ENCODE results near the gene TDRD3.

Gene TDRD3

GRCh38 chr13:60418954-60419353, 21.9 kb downstream of the TDRD3 start:
- H3K27ac ChIP-seq (ENCODE audit: low read depth, low read length), result no peak overlapping the region
- no peaks in the 10 kb centered on the region for H3K4me1 ChIP-seq (ENCODE audit: control insufficient read depth, insufficient read depth, low read length)
- no peak overlapping the region for H3K4me3 ChIP-seq (ENCODE audit: low read depth, low read length)
- H3K9me3 ChIP-seq (ENCODE audit: control insufficient read depth, insufficient read depth, low read depth, low read length), result peaks cover 11% of the 10 kb centered on the region
- H3K36me3 ChIP-seq (ENCODE audit: control insufficient read depth, insufficient read depth, low read length), result no peaks in the 10 kb centered on the region
- no peak overlapping the region for H3K9ac ChIP-seq (ENCODE audit: low read length)
- no peaks in the 10 kb centered on the region for H3K27me3 ChIP-seq (ENCODE audit: control insufficient read depth, insufficient read depth, low read length)

GRCh38 chr13:60425332-60425731, 28.3 kb downstream of the TDRD3 start:
- no peaks in the 10 kb centered on the region for H3K27me3 ChIP-seq (ENCODE audit: control insufficient read depth, insufficient read depth, low read length)
- no peak overlapping the region for H3K4me3 ChIP-seq (ENCODE audit: low read depth, low read length)
- H3K9ac ChIP-seq (ENCODE audit: low read length), result no peak overlapping the region
- no peaks in the 10 kb centered on the region for H3K4me1 ChIP-seq (ENCODE audit: control insufficient read depth, insufficient read depth, low read length)
- H3K9me3 ChIP-seq (ENCODE audit: control insufficient read depth, insufficient read depth, low read depth, low read length), result peaks cover 7% of the 10 kb centered on the region
- no peaks in the 10 kb centered on the region for H3K36me3 ChIP-seq (ENCODE audit: control insufficient read depth, insufficient read depth, low read length)
- no peak overlapping the region for H3K27ac ChIP-seq (ENCODE audit: low read depth, low read length)

- Histone ChIP-seq H3K27me3 (ENCODE audit: control insufficient read depth, insufficient read depth, low read length) (no peaks in the 10 kb centered on the region), H3K36me3 (ENCODE audit: control insufficient read depth, insufficient read depth, low read length) (no peaks in the 10 kb centered on the region), H3K4me3 (ENCODE audit: low read depth, low read length) (no peak overlapping the region), H3K9me3 (ENCODE audit: control insufficient read depth, insufficient read depth, low read depth, low read length) (peaks cover 3% of the 10 kb centered on the region), H3K27ac (ENCODE audit: low read depth, low read length) (no peak overlapping the region), H3K9ac (ENCODE audit: low read length) (no peak overlapping the region), H3K4me1 (ENCODE audit: control insufficient read depth, insufficient read depth, low read length) (no peaks in the 10 kb centered on the region)
Measured at GRCh38 chr13:60426075-60426474, 29.1 kb downstream of the TDRD3 start.

- Histone ChIP-seq H3K36me3 (ENCODE audit: control insufficient read depth, insufficient read depth, low read length) (no peaks in the 10 kb centered on the region), H3K4me3 (ENCODE audit: low read depth, low read length) (no peak overlapping the region), H3K9ac (ENCODE audit: low read length) (no peak overlapping the region), H3K27ac (ENCODE audit: low read depth, low read length) (no peak overlapping the region), H3K4me1 (ENCODE audit: control insufficient read depth, insufficient read depth, low read length) (no peaks in the 10 kb centered on the region), H3K9me3 (ENCODE audit: control insufficient read depth, insufficient read depth, low read depth, low read length) (no peaks in the 10 kb centered on the region), H3K27me3 (ENCODE audit: control insufficient read depth, insufficient read depth, low read length) (no peaks in the 10 kb centered on the region)
Measured at GRCh38 chr13:60427285-60427684, 30.3 kb downstream of the TDRD3 start.

GRCh38 chr13:60431108-60431700, 34.2 kb downstream of the TDRD3 start:
- H3K27me3 ChIP-seq (ENCODE audit: control insufficient read depth, insufficient read depth, low read length), result no peaks in the 10 kb centered on the region
- no peak overlapping the region for H3K9ac ChIP-seq (ENCODE audit: low read length)
- H3K9me3 ChIP-seq (ENCODE audit: control insufficient read depth, insufficient read depth, low read depth, low read length), result no peaks in the 10 kb centered on the region
- no peaks in the 10 kb centered on the region for H3K4me1 ChIP-seq (ENCODE audit: control insufficient read depth, insufficient read depth, low read length)
- no peak overlapping the region for H3K27ac ChIP-seq (ENCODE audit: low read depth, low read length)
- no peaks in the 10 kb centered on the region for H3K36me3 ChIP-seq (ENCODE audit: control insufficient read depth, insufficient read depth, low read length)
- H3K4me3 ChIP-seq (ENCODE audit: low read depth, low read length), result no peak overlapping the region

- no peak overlapping the region for H3K9ac ChIP-seq (ENCODE audit: low read length)
- H3K4me3 ChIP-seq (ENCODE audit: low read depth, low read length), result no peak overlapping the region
- no peaks in the 10 kb centered on the region for H3K4me1 ChIP-seq (ENCODE audit: control insufficient read depth, insufficient read depth, low read length)
- H3K27me3 ChIP-seq (ENCODE audit: control insufficient read depth, insufficient read depth, low read length), result no peaks in the 10 kb centered on the region
- H3K36me3 ChIP-seq (ENCODE audit: control insufficient read depth, insufficient read depth, low read length), result no peaks in the 10 kb centered on the region
- H3K9me3 ChIP-seq (ENCODE audit: control insufficient read depth, insufficient read depth, low read depth, low read length), result no peaks in the 10 kb centered on the region
- H3K27ac ChIP-seq (ENCODE audit: low read depth, low read length), result no peak overlapping the region
Measured at GRCh38 chr13:60433505-60433904, 36.5 kb downstream of the TDRD3 start.

- H3K4me3 ChIP-seq (ENCODE audit: low read depth, low read length), result no peak overlapping the region
- no peak overlapping the region for H3K9ac ChIP-seq (ENCODE audit: low read length)
- no peaks in the 10 kb centered on the region for H3K36me3 ChIP-seq (ENCODE audit: control insufficient read depth, insufficient read depth, low read length)
- H3K27me3 ChIP-seq (ENCODE audit: control insufficient read depth, insufficient read depth, low read length), result no peaks in the 10 kb centered on the region
- no peak overlapping the region for H3K27ac ChIP-seq (ENCODE audit: low read depth, low read length)
- no peaks in the 10 kb centered on the region for H3K9me3 ChIP-seq (ENCODE audit: control insufficient read depth, insufficient read depth, low read depth, low read length)
- H3K4me1 ChIP-seq (ENCODE audit: control insufficient read depth, insufficient read depth, low read length), result no peaks in the 10 kb centered on the region
Measured at GRCh38 chr13:60435762-60436374, 38.8 kb downstream of the TDRD3 start.

- no peaks in the 10 kb centered on the region for H3K4me1 ChIP-seq (ENCODE audit: control insufficient read depth, insufficient read depth, low read length)
- H3K9me3 ChIP-seq (ENCODE audit: control insufficient read depth, insufficient read depth, low read depth, low read length), result no peaks in the 10 kb centered on the region
- H3K36me3 ChIP-seq (ENCODE audit: control insufficient read depth, insufficient read depth, low read length), result no peaks in the 10 kb centered on the region
- no peaks in the 10 kb centered on the region for H3K27me3 ChIP-seq (ENCODE audit: control insufficient read depth, insufficient read depth, low read length)
- H3K4me3 ChIP-seq (ENCODE audit: low read depth, low read length), result no peak overlapping the region
- no peak overlapping the region for H3K9ac ChIP-seq (ENCODE audit: low read length)
- no peak overlapping the region for H3K27ac ChIP-seq (ENCODE audit: low read depth, low read length)
Measured at GRCh38 chr13:60439201-60439600, 42.2 kb downstream of the TDRD3 start.

GRCh38 chr13:60441761-60442160, 44.7 kb downstream of the TDRD3 start:
- H3K4me1 ChIP-seq (ENCODE audit: control insufficient read depth, insufficient read depth, low read length), result no peaks in the 10 kb centered on the region
- H3K27ac ChIP-seq (ENCODE audit: low read depth, low read length), result no peak overlapping the region
- no peak overlapping the region for H3K4me3 ChIP-seq (ENCODE audit: low read depth, low read length)
- no peaks in the 10 kb centered on the region for H3K9me3 ChIP-seq (ENCODE audit: control insufficient read depth, insufficient read depth, low read depth, low read length)
- no peaks in the 10 kb centered on the region for H3K27me3 ChIP-seq (ENCODE audit: control insufficient read depth, insufficient read depth, low read length)
- no peaks in the 10 kb centered on the region for H3K36me3 ChIP-seq (ENCODE audit: control insufficient read depth, insufficient read depth, low read length)
- no peak overlapping the region for H3K9ac ChIP-seq (ENCODE audit: low read length)

- Histone ChIP-seq H3K9me3 (ENCODE audit: control insufficient read depth, insufficient read depth, low read depth, low read length) (no peaks in the 10 kb centered on the region), H3K4me1 (ENCODE audit: control insufficient read depth, insufficient read depth, low read length) (peaks cover 6% of the 10 kb centered on the region; the same call in 1 of the 2 replicates), H3K27ac (ENCODE audit: low read depth, low read length) (no peak overlapping the region), H3K4me3 (ENCODE audit: low read depth, low read length) (no peak overlapping the region), H3K36me3 (ENCODE audit: control insufficient read depth, insufficient read depth, low read length) (no peaks in the 10 kb centered on the region), H3K9ac (ENCODE audit: low read length) (no peak overlapping the region), H3K27me3 (ENCODE audit: control insufficient read depth, insufficient read depth, low read length) (no peaks in the 10 kb centered on the region)
Measured at GRCh38 chr13:60448907-60449510, 52.0 kb downstream of the TDRD3 start.

- H3K9ac ChIP-seq (ENCODE audit: low read length), result no peak overlapping the region
- H3K4me1 ChIP-seq (ENCODE audit: control insufficient read depth, insufficient read depth, low read length), result peaks cover 6% of the 10 kb centered on the region; the same call in 1 of the 2 replicates
- 0 out of 2 replicates have a peak overlapping the region, but pooled peaks have one; percentile 43 for H3K27ac ChIP-seq (ENCODE audit: low read depth, low read length)
Measured at GRCh38 chr13:60453490-60453889, 56.5 kb downstream of the TDRD3 start.

More at GRCh38 chr13:60453490-60453889, 56.5 kb downstream of the TDRD3 start:
- no peaks in the 10 kb centered on the region for H3K27me3 ChIP-seq (ENCODE audit: control insufficient read depth, insufficient read depth, low read length)
- H3K9me3 ChIP-seq (ENCODE audit: control insufficient read depth, insufficient read depth, low read depth, low read length), result no peaks in the 10 kb centered on the region
- H3K36me3 ChIP-seq (ENCODE audit: control insufficient read depth, insufficient read depth, low read length), result no peaks in the 10 kb centered on the region
- H3K4me3 ChIP-seq (ENCODE audit: low read depth, low read length), result no peak overlapping the region
